Activated CD4-positive, alpha-beta T cell treated with anti-CD3 and anti-CD28 coated beads, Interleukin-2, Interleukin-4, amounts not matched to agents 100 ng/mL and 50 ng/mL, durations not matched to agents 16 hours and 8 hours (primary cell): ENCODE data around the gene CPAMD8.

ENCODE experiments used
- DNase-seq: peaks from one replicate; pipeline ENCODE4 v3.0.0-alpha.2; 2020; ENCODE audit warnings: low spot score

CPAMD8 gene

DNA sequence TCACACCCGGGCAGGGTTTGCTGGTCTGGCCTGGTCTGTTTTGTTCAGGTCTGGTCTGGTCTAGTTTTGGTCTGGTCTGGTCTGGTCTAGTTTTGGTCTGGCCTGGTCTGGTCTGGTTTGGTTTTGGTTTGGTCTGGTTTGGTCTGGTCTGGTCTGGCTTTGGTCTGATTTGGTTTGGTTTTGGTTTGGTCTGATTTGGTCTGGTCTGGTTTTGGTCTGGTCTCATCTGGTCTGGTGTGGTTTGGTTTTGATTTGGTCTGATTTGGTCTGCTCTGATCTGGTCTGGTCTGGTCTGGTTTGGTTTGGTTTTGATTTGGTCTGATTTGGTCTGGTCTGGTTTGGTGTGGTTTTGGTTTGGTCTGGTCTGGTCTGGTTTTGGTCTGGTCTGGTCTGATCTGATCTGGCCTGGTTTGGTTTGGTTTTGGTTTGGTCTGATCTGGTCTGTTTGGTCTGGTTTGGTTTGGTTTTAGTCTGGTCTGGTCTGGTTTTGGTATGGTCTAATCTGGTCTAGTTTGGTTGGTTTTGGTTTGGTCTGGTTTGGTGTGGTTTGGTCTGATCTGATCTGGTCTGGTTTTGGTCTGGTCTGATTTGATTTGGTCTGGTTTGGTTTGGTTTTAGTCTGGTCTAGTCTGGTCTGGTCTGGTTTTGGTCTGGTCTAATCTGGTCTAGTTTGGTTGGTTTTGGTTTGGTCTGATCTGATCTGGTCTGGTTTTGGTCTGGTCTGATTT lies 152.2 kb downstream of the CPAMD8 start:
- no peak for DNase-seq

DNA sequence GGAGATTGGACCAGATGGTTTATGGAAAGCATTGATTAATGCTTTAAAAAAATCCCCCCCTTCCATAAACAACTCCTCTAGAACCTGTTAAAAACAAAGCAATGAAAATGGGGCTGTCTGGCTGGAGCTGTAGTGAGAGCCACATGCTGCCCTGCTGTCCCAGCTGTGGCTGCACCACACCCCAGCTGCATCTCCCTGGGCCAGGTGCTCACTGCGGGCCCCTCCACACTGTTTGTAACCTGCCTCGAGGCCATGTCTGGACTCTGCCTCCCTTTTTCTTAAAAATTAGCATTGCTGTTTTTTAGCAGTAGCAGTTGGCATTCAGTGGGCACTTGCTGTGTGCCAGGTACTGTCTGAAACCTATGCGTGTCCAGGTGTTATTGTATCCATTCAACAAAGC lies 153.0 kb downstream of the CPAMD8 start:
- DNase-seq, result no peak

DNA sequence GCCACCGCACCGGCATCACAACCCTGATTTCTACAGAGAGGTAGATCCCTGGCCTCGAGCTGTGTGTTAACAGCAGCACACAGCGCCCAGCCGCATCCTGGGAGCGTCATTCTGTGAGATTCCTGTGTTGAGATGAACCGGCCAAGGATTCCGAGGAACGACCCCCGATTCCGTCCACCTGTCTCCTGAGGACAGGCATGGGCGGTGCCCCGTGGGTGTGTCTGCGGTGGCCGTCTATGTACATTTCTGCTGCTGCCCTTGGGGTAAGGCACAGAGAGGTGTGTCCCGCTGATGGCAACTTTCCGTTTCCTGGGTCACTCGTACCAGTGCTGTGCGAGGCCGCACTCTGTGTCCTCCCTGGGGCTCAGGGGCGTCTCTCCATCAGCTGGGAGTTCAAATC lies 153.9 kb downstream of the CPAMD8 start:
- no peak for DNase-seq

DNA sequence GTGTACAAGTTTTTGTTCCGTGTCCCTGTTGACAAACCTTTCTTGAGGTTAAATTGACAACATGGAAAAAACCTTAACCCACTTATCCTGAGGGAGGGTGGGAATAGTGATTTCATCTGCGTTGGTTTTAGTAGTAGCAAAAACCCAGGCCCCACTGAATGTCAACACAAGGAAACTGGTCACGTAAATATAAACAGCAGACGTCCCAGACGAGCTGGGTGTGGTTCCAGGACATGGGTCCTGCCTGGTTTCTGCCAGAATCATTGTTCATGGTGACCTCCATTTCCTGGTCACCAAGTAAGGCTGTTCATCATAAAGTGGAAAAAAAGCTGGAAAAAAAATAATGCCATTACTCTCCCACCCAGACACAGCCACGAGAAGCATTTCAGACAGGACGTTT lies 154.7 kb downstream of the CPAMD8 start:
- no peak for DNase-seq

DNA sequence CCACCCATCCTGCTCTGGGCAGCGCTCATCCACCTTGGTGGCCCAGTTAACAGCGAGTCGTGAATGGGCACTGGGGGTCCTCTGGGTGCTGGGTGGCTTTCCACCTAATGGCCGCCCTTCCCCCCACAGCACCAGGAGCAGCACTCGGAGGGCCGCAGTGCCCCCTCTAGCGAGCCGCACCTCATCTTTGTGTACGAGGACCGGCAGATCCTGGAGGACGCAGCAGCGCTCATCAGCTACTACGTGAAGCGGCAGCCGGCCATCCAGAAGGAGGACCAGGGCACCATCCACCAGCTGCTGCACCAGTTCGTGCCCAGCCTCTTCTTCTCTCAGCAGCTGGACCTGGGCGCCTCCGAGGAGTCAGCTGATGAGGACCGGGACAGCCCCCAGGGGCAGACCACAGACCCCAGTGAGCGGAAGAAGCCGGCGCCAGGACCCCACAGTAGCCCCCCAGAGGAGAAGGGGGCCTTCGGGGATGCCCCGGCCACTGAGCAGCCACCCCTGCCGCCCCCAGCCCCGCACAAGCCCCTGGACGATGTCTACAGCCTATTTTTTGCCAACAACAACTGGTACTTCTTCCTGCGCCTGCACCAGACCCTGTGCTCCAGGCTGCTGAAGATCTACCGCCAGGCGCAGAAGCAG lies 157.2 kb downstream of the CPAMD8 start:
- DNase-seq, result no peak

DNA sequence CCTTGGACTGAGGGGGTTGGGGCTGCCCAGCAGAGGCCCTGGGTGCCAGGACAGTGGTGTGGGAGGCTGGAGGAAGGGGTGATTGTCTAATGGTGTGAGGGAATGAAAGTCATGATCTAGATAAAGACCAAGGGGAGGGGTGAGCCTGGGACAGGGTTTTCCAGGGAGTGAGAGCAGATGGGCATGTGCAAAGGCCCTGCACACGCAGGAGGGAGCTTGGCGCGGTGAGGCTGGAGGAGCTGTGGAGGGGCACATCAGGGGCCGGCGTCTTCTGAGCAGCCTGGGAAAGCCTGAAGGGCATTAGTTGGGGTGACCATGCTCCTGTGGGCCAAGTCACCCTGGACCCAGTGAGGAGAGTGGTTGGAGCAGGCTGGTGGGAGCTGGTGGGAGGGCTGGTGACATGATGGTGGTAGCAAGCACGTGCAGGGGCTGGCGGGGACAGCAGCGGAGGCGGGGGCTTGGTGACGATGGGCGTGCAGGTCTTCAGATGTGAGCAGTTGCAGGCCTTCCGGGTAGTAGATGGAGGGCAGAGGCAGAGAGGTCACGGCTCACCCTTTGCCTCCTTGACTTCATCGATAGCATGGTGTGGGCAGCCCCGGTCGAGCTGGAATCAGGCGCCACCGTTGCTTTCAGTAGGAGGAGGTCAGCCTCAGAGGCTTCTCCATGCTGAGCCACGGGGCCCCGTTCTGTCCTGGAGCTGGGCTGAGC lies 158.0 kb downstream of the CPAMD8 start:
- no peak for DNase-seq

DNA sequence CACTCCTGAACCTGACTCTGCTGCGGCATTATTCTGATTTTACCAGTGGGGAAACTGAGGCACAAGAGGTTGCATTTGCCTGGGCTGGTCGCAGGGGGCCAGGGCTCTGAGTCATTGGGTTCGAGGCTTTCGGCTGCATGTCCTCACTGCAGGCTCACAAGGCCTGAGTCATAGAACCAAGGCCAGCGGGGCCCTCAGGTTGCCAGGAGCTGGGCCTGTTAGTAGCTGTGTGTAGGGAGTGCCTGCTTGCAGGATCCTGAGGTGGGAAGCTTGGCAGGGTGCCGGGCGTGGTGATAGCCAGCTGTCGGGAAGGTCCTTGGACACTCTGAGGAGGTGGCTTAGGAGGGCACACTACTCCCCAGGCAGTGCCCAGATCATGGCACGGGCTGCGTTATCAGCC lies 159.4 kb downstream of the CPAMD8 start:
- DNase-seq, result no peak

DNA sequence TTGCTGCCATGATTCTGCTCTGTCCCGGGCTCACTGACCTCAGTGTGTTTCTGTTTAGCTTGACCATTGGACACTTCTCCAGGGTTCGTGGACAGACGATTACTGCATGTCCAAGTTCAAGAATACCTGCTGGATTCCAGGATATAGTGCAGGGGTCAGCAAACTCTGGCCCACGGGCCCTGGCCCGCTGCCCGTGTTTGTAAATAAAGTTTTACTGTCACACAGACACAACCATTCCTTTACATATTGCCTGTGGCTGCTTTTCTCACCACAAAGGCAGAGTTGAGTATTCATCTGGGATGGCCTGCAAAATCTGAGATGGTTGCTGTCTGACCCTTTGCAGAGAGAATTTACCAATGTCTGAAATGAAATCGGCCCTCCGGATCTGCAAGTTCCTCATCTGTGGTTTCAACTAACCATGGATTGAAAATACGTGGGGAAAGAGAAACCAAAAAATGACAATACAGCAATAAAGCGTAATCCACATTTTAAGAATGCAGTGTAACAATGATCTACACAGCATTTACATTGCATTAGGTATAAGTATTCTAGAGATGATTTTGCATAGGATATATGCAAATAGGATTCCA lies 163.7 kb downstream of the CPAMD8 start:
- no peak for DNase-seq

DNA sequence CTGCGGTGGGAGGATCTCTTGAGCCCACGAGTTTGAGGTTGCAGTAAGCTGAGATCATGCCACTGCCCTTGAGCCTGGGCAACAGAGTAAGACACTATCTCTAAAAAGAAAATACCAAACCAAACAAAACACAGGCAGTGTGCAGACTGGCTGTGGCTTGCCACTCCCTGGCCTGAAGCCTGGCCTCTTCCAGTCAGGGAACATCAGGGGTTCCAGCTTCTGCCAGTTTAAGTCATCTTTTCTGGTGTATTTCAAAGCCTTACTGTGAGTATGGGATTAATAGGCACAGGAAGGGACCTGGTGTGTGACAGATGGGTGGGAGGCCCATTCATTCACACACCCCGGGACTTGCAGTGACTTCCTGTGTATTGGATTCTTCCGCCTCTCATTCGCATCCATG lies 164.8 kb downstream of the CPAMD8 start:
- DNase-seq, result no peak

DNA sequence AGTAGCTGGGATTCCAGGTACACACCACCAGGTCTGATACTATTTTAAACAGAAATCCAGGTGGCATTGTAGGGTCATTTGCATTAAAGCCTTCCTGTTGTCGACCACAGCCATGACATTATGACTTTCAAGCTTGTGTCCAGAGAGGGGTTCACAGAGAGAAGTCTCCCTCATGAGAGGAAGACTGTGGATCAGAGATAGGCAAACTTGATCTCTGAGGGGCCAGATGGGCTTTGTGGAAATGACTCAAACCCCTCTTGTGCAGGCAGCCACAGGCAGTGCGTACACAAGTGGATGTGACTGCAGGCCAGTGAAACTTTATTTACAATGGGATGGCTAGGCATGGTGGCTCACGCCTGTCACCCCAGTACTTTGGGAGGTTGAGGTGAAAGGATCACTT lies 165.6 kb downstream of the CPAMD8 start:
- no peak for DNase-seq

DNA sequence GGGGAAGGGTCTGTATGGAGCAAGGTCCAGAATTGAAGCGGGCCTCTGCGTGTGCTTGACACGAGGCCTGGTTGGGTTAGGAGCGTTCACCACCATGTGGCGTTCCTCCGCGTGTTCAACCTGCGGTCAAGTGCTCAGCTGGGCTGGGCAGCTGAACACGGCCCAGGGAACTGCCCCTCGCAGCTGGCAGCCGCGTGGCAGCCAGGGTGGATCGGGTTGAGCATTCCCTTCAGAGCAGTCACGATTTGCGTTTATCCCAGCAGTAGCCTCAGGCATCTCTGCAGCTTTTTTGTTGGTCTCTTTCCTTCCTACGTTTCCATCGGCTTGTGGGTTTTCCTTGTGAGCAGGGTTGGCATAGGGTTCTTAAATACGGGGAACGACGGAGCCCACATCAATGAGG lies 166.5 kb downstream of the CPAMD8 start:
- no peak for DNase-seq

DNA sequence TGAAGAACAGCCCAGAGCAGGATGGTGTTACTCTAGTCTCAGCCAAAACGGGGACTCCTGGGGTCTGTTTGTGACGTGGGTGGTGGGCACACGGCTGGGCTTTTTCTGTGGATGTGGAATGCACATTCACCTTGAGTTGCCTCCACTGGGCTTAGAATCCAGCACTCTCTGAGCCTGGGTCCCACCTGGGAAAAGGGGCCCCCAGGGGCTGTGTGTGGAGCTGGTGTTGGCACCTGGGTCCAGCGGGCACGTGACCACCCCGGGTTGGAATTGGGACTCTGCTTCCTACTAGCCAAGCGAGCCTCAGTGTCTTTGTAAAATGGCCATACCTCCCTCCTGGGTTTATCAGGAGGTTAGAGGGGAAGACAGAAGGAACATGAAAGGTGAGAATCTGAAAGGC lies 167.0 kb downstream of the CPAMD8 start:
- no peak for DNase-seq

DNA sequence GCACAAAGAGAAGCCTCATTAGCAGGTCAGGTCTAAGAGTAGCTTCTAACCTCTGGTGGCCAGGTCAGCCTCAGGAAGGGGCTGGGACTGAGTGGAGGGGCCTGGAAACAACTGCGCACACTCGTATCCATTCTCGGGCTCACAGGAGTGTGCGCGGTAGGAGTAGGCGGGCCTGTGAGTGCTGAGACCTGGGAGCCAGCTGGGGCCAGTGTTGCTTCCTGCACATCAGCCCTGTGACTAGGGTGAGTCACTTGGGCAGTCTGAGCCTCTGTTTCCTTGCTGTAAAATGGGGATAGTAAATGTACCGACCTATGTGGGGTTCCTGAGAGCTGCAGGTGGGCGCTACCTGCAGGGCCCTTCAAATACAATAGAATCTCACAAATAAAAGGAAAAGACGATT lies 170.5 kb downstream of the CPAMD8 start:
- no peak for DNase-seq

DNA sequence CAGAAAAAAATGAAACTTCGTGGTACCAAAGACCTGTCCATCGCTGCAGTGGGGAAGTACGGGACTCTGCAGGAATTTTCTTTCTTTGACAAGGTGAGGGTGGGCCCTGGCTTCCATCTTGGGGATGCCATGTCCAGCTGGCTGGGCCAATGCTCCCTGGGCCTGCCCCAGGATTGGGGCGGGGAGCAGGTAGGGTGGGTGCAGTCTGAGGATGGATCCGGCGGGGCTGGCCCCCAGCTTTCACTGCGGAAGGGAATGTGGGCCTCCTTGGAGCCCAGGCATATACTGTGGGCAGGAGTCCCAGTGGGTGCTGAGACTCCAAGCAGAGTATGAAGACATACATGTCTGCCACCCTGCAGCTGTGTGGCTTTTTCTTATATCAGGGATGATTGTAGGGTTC lies 173.5 kb downstream of the CPAMD8 start:
- DNase-seq, result no peak

DNA sequence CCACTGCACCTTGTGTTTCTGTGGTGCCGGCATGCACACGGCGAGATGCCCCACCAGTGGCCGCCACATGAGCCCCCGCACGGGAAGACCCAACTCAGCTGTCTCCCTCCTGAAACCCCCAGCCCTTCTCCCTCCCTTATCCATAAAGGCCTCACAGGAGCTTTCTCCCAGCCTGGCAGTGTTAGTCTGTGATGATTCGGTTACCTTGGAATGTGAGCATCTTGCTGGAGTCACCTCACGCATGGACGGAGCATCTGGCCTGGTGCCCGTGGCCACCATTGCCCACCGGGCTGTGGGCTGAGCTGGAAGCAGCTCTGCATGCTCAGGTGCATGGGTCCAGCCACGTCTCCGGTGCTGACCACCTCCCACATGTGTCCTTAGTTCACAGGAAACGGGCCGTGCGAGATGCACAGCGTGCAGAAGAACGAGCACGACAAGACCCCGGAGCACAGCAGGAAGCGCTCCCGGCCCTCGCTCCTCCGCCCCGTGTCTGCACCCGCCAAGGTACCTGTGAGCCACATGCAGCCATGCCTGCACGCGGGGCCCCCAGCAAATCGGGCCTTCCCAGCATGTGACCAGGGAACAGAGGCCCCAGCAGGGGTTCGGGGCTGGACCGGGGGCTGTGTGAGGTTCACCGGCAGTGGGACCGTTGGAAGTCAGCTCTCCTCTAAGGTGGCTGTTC lies 175.4 kb downstream of the CPAMD8 start:
- DNase-seq, result no peak

DNA sequence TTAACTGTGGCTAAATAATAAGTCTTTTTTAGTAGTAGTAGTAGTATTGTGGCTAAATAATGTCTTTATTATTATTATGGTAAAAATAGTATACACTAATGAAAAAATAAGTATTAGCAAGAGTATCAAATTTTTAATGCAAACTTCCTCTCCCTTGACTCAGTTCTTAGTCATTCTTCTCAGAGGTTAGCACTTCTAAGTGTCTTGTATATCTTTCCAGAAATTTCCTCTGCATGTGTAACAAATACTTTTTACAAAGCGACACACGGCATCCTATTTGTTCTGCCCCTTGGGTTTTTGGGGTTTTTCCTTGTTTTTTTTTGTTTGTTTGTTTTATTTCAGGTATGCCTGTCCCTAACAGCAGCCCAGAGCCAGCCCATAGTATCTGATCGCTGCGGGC lies 176.5 kb downstream of the CPAMD8 start:
- DNase-seq, result no peak

DNA sequence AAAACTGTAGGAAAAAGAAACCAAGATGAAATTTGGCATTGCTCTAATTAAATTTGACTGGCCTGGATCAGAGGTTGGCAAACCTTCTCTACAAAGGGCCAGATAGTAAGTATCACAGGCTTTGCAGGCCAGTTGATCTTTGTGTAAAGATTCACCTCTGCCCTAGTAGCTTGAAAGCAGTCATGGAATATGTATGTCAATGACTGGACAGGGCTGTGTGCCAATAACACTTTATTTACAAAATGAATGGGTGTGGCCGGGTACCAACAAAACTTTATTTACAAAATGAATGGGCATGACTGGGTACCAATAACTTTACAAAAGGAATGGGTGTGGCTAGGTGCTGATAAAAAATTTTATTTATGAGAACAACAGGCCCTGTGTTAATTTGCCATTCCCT lies 177.4 kb downstream of the CPAMD8 start:
- no peak for DNase-seq

DNA sequence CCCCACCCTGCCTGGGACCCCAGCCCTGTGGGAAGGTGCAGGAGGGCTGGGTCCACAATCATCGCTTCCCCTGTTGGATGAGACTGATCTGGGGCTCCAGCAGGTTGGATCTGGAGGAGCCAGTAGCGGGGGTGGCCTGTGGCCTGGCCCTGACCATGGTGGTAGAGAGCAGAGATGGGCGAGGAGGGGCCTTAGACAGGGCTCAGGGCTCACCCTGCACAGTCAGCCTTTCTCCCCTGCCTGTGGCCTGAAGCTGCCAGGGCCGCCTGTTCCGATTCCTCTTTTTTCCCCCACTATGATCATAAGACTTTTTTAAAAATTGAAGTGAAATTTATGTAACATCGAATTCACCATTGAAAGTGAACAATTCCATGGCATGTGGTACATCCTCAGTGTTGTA lies 179.2 kb downstream of the CPAMD8 start:
- DNase-seq, result no peak

DNA sequence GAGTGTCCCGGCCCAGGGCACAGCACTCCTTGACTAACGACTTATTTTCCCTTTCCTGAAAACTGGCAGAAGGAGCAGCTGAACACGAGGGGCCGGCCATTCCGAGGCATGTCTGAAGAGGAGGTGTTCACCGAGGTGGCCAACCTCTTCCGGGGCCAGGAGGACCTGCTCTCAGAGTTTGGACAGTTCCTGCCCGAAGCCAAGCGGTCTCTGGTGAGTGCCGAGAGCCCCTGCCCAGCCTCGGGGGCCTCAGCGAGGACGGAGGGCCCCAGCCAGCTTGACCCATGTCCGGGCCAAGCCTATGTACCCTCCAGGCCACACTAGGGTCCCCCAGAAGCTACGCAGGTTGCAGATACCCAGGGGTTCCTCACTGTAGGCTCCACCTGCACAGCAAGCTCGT lies 179.7 kb downstream of the CPAMD8 start:
- DNase-seq, result no peak
